Esophagus muscularis mucosa (tissue), 4 donors: ENCODE measurements around the gene TGFBR3.

ENCODE experiments used
- CTCF ChIP-seq, 3 experiments: fragments of 200-600 bp in 2 of 3; fragments of 450-650 bp in 1 of 3; sonication (generic) in 2 of 3; IDR thresholded peaks; one replicate each; pipeline ENCODE4 v1.5.1; 2017 to 2019; ENCODE audit warnings: antibody characterized with exemption in 3 of 3, mild to moderate bottlenecking in 2 of 3, moderate library complexity in 1 of 3
- EP300 ChIP-seq: sonication (generic); formaldehyde crosslinking; IDR thresholded peaks from one replicate; pipeline ENCODE4 v1.6.1; 2017; ENCODE audit warnings: antibody characterized with exemption
- POLR2A ChIP-seq: fragments of 450-650 bp; IDR thresholded peaks from one replicate; pipeline ENCODE4 v1.6.1; 2017; ENCODE audit warnings: antibody characterized with exemption, moderate library complexity, mild to moderate bottlenecking, low read depth
- POLR2AphosphoS5 ChIP-seq, 2 donors: sonication (generic); formaldehyde crosslinking; IDR thresholded peaks; one replicate each; pipeline ENCODE4 v1.6.1; 2017; ENCODE audit warnings: antibody characterized with exemption in 2 of 2

GRCh38 chr1:91680556-91681155 is 205.3 kb downstream of the TGFBR3 start:
- TF ChIP-seq CTCF (IDR thresholded peaks at IDR 0.05) (no peak), EP300 (no peak), POLR2AphosphoS5 (IDR thresholded peaks at IDR 0.05) (no peak), POLR2A (no peak)
